Kidney epithelial cell (primary cell): ENCODE data around the gene CHCHD3. TPM values are rescaled to one million over a fixed set of nuclear protein-coding genes. Genes with fewer than 3 reads are reported as not detected.
"Not testable (repeated sequence)": the region's sequence is repeated elsewhere in the genome, so short reads cannot be mapped to it uniquely, and the experiment has no call there.

ENCODE experiments used
- DNase-seq: peaks from one replicate; pipeline ENCODE4 v3.0.0-alpha.2; 2010; ENCODE audit warnings: low read depth
- H3K27me3 ChIP-seq: 2 replicates; pipeline ENCODE4 v1.6.0; 2011; ENCODE audit warnings: low read length; ENCODE audit not compliant: control insufficient read depth, insufficient read depth
- H3K36me3 ChIP-seq: 2 replicates; pipeline ENCODE4 v1.5.1; 2011; ENCODE audit warnings: low read length; ENCODE audit not compliant: control insufficient read depth, insufficient read depth
- H3K4me3 ChIP-seq: 2 replicates; pipeline ENCODE4 v1.5.1; 2011; ENCODE audit warnings: low read depth, mild to moderate bottlenecking, control low read depth, low read length
- total RNA-seq: library from RNA; depleted of rRNA; stranded (reverse); fragments of >200 nt; gene quantifications from 2 replicates; pipeline ENCODE4 v1.2.3, GENCODE V29; 2015
- TF ChIP-seq, protein P1 (sequence below): IDR thresholded peaks from 2 replicates; pipeline ENCODE4 v1.5.1; 2011; ENCODE audit warnings: mild to moderate bottlenecking, moderate library complexity, low read length, control low read depth, inconsistent platforms; ENCODE audit not compliant: insufficient read depth, poor library complexity, severe bottlenecking

CHCHD3 gene
- total RNA-seq, 1 donor from 2014 or later = 119 TPM

DNA sequence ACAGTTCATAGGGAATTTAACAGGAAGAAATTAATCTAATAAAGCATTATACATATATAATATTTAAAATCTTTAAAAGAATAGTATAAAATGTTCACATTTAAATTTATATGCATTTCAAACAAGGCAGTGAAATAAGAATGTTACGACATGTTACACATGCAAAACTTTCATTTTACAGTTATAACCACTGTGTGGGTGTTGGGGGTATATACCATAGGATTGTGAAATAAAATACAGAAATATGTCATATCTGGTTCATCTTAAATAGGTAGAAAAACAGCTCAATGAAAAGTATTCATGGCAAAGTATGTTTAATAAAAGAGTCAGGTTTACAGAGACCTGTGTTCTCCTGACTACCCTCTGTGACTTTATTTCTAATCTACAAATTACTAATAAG is 45.6 kb downstream of the CHCHD3 start:
- DNase-seq = no peak
- Histone ChIP-seq H3K4me3 (no peak overlapping the region), H3K36me3 (no peaks in the 10 kb centered on the region), H3K27me3 (no peaks in the 10 kb centered on the region)
- TF ChIP-seq, protein P1, sequence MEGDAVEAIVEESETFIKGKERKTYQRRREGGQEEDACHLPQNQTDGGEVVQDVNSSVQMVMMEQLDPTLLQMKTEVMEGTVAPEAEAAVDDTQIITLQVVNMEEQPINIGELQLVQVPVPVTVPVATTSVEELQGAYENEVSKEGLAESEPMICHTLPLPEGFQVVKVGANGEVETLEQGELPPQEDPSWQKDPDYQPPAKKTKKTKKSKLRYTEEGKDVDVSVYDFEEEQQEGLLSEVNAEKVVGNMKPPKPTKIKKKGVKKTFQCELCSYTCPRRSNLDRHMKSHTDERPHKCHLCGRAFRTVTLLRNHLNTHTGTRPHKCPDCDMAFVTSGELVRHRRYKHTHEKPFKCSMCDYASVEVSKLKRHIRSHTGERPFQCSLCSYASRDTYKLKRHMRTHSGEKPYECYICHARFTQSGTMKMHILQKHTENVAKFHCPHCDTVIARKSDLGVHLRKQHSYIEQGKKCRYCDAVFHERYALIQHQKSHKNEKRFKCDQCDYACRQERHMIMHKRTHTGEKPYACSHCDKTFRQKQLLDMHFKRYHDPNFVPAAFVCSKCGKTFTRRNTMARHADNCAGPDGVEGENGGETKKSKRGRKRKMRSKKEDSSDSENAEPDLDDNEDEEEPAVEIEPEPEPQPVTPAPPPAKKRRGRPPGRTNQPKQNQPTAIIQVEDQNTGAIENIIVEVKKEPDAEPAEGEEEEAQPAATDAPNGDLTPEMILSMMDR = no peak

GRCh38 chr7:133035240-133035639 is 46.6 kb downstream of the CHCHD3 start:
- not testable (repeated sequence) for H3K27me3 ChIP-seq

GRCh38 chr7:133030346-133030745 is 51.5 kb downstream of the CHCHD3 start:
- no peak overlapping the region for H3K4me3 ChIP-seq
- TF ChIP-seq, protein P1 = no peak
- no peaks in the 10 kb centered on the region for H3K36me3 ChIP-seq
- no peaks in the 10 kb centered on the region for H3K27me3 ChIP-seq
- DNase-seq = no peak

More at GRCh38 chr7:133035240-133035639, 46.6 kb downstream of the CHCHD3 start:
- not testable (repeated sequence) for DNase-seq, H3K36me3 ChIP-seq, H3K4me3 ChIP-seq

- no peaks in the 10 kb centered on the region for H3K27me3 ChIP-seq
- H3K36me3 ChIP-seq = no peaks in the 10 kb centered on the region
- TF ChIP-seq, protein P1 = no peak
- H3K4me3 ChIP-seq = no peak overlapping the region
- no peak for DNase-seq
Observed at GRCh38 chr7:133029463-133029862, 52.4 kb downstream of the CHCHD3 start.

DNA sequence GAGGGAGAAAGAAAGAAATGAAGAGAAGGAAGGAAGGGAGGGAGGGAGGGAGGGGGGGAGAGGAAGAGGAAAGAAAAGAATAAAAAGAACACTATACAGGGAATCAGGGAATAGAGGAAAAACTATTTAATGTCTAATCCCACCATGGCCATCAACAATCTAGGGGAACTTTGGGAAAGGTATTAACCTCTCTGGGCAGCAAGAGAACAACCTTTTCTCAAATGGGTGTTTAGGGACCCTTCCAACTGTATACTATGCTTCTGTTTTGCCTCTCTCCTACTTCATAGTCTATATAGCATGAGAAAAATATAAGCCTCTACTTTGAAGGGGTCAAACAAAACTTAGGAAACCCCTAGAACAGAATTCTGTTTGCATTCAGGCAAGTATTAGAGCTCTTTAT is 54.5 kb downstream of the CHCHD3 start:
- TF ChIP-seq, protein P1 = no peak
- Histone ChIP-seq H3K36me3 (no peaks in the 10 kb centered on the region), H3K27me3 (no peaks in the 10 kb centered on the region), H3K4me3 (no peak overlapping the region)
- DNase-seq = no peak

GRCh38 chr7:133026210-133026859 is 55.6 kb downstream of the CHCHD3 start:
- no peaks in the 10 kb centered on the region for H3K36me3 ChIP-seq
- no peak overlapping the region for H3K4me3 ChIP-seq
- TF ChIP-seq, protein P1 = no peak
- no peak for DNase-seq
- no peaks in the 10 kb centered on the region for H3K27me3 ChIP-seq
